K562 (cell line): ENCODE data around the gene TGFBR2. TPM values are rescaled to one million over a fixed set of nuclear protein-coding genes. Genes with fewer than 3 reads are reported as not detected.

Experiments used
- ATAC-seq: fragments of 200-7000 bp; cut with Tn5 transposase; 3 replicates; pipeline ENCODE4 v1.9.1; 2020; ENCODE audit warnings: moderate library complexity
- BruUV-seq: library from RNA; stranded (reverse); fragments of 400-500 nt; replicated peaks from 2 replicates; lab custom pipeline; 2021; lab: Mats Ljungman, UMichigan
- CTCF ChIA-PET: fragments of 300-600 bp; formaldehyde crosslinking; extraction: SDS; loops from one replicate; lab custom pipeline; 2021; ENCODE audit warnings: low intra/inter-chr PET ratio; lab: Yijun Ruan, JAX
- POLR2A ChIA-PET: fragments of 300-600, 350-650 bp; sonication (Branson Sonifier 250); formaldehyde crosslinking; extraction: SDS; loops from one replicate; lab custom pipeline; 2021; ENCODE audit warnings: antibody characterized with exemption, inconsistent platforms; lab: Yijun Ruan, JAX
- DNase-seq, 4 experiments: peaks; one replicate each; pipeline versions ENCODE4 v3.0.0 to v3.0.0-alpha.2; 2011 to 2018; ENCODE audit warnings: low spot score in 3 of 4, mixed read lengths in 3 of 4; ENCODE audit errors: extremely low read depth in 1 of 4
- FAIRE-seq: peaks from 2 replicates; lab custom pipeline; 2011; peaks lifted over from hg19 to GRCh38; lab: Jason Lieb, UNC
- H2AFZ ChIP-seq: 2 replicates; pipeline ENCODE4 v1.6.0; 2011; ENCODE audit warnings: low read depth, low read length, control low read depth, inconsistent platforms
- H3K27ac ChIP-seq: fragments of 200-600 bp; 3 replicates; pipeline ENCODE4 v1.8.0; 2011; ENCODE audit warnings: low read depth, mild to moderate bottlenecking, control low read depth, inconsistent platforms, low read length, moderate library complexity, mixed read lengths; ENCODE audit errors: extremely low read depth
- H3K27me3 ChIP-seq, 2 experiments: fragments of 300-600 bp in 1 of 2; 2 replicates in 1 of 2; 3 replicates in 1 of 2; pipeline versions ENCODE4 v1.6.0 to v1.8.0; 2011; ENCODE audit warnings: inconsistent platforms in 2 of 2, low read length in 2 of 2, mild to moderate bottlenecking in 1 of 2, mixed read lengths in 1 of 2, moderate library complexity in 1 of 2; ENCODE audit not compliant: control insufficient read depth in 2 of 2, insufficient read depth in 2 of 2
- H3K36me3 ChIP-seq: fragments of 300-600 bp; 3 replicates; pipeline ENCODE4 v1.8.0; 2011; ENCODE audit warnings: mild to moderate bottlenecking, low read length, inconsistent platforms; ENCODE audit not compliant: control insufficient read depth, insufficient read depth
- H3K4me1 ChIP-seq, 2 experiments: fragments of 200-600 bp in 1 of 2; replicated peaks in 1 of 2; 2 replicates in 1 of 2; 3 replicates in 1 of 2; pipeline versions ENCODE4 v1.5.1 to v1.8.0; 2011; ENCODE audit warnings: inconsistent platforms in 2 of 2, low read length in 2 of 2, mild to moderate bottlenecking in 1 of 2, mixed read lengths in 1 of 2, moderate library complexity in 1 of 2; ENCODE audit not compliant: control insufficient read depth in 2 of 2, insufficient read depth in 2 of 2
- H3K4me2 ChIP-seq: 2 replicates; pipeline ENCODE4 v1.6.1; 2011; ENCODE audit warnings: low read length, control low read depth, inconsistent platforms, mixed read lengths; ENCODE audit not compliant: insufficient read depth
- H3K4me3 ChIP-seq: fragments of 200-600 bp; sonication (generic), shearing (Covaris generic); 2 replicates; pipeline ENCODE4 v1.5.1; 2016; ENCODE audit warnings: control low read depth, inconsistent platforms
- H3K79me2 ChIP-seq: fragments of 200-600 bp; 3 replicates; pipeline ENCODE4 v1.8.0; 2011; ENCODE audit warnings: low read length, inconsistent platforms; ENCODE audit not compliant: control insufficient read depth, insufficient read depth
- H3K9ac ChIP-seq, 2 experiments: 2 replicates each; pipeline versions ENCODE4 v1.6.0 to v1.6.1; 2011; ENCODE audit warnings: low read depth in 2 of 2, low read length in 2 of 2, control low read depth in 1 of 2, inconsistent platforms in 1 of 2, mild to moderate bottlenecking in 1 of 2, mixed read lengths in 1 of 2; ENCODE audit not compliant: insufficient read depth in 1 of 2
- H3K9me1 ChIP-seq: one replicate; pipeline ENCODE4 v1.6.0; 2011; ENCODE audit warnings: inconsistent platforms, mild to moderate bottlenecking, low read length, moderate library complexity; ENCODE audit not compliant: control insufficient read depth, insufficient read depth
- H3K9me3 ChIP-seq: replicated peaks from 2 replicates; pipeline ENCODE4 v1.5.1; 2011; ENCODE audit warnings: low read depth, low read length, inconsistent platforms; ENCODE audit not compliant: control insufficient read depth, insufficient read depth
- H4K20me1 ChIP-seq: replicated peaks from 2 replicates; pipeline ENCODE4 v1.6.1; 2011; ENCODE audit warnings: low read length, inconsistent platforms, mixed read lengths; ENCODE audit not compliant: control insufficient read depth, insufficient read depth
- CEBPG ChIP-seq, 3 experiments: fragments of 200-800 bp in 1 of 3; sonication (Bioruptor generic) in 1 of 3; sonication (generic) in 1 of 3; formaldehyde crosslinking in 1 of 3; IDR thresholded peaks in 2 of 3; conservative IDR thresholded peaks in 1 of 3; 2 replicates each; pipeline versions ENCODE4 v1.6.1 to v1.8.0; 2016 to 2022; ENCODE audit warnings: missing compliant biosample characterization in 2 of 3, missing genetic modification characterization in 2 of 3, mild to moderate bottlenecking in 1 of 3, missing genetic modification reagents in 1 of 3
- ELF2 ChIP-seq: fragments of 250-450 bp; sonication (Bioruptor Pico); IDR thresholded peaks from 2 replicates; pipeline ENCODE4 v1.5.0; 2021; ENCODE audit warnings: mild to moderate bottlenecking
- HCFC1 ChIP-seq: IDR thresholded peaks from 2 replicates; pipeline ENCODE4 v1.6.1; 2012; ENCODE audit warnings: low read depth, low read length, improper control_type of control experiment
- KLF13 ChIP-seq: fragments of 450-650 bp; IDR thresholded peaks from 2 replicates; pipeline ENCODE4 v1.6.1; 2016; ENCODE audit warnings: missing genetic modification characterization, low read depth, mild to moderate bottlenecking, missing compliant biosample characterization, moderate library complexity, borderline replicate concordance
- MTA2 ChIP-seq: fragments of 450-650 bp; IDR thresholded peaks from 2 replicates; pipeline ENCODE4 v1.6.1; 2016; ENCODE audit warnings: low read depth
- MTA3 ChIP-seq: fragments of 450-650 bp; formaldehyde crosslinking; IDR thresholded peaks from 2 replicates; pipeline ENCODE4 v1.6.1; 2017; ENCODE audit warnings: mild to moderate bottlenecking, borderline replicate concordance
- ZNF444 ChIP-seq: fragments of 250-450 bp; sonication (Bioruptor Pico); IDR thresholded peaks from 2 replicates; pipeline ENCODE4 v1.4.0; 2020; ENCODE audit warnings: mild to moderate bottlenecking, moderate library complexity
- ZNF445 ChIP-seq: fragments of 250-450 bp; sonication (Bioruptor Pico); IDR thresholded peaks from 2 replicates; pipeline ENCODE4 v1.4.0; 2020; ENCODE audit warnings: low read depth, mild to moderate bottlenecking, moderate library complexity
- WGBS: fragments of 100-300 bp; shearing (Covaris generic); methylation state at CpG from one replicate; pipeline ENCODE4 v1.1.6; 2016; ENCODE audit warnings: low coverage, mixed read lengths; ENCODE audit not compliant: insufficient coverage; ENCODE audit errors: missing lambda C conversion rate; 5-methylcytosine and 5-hydroxymethylcytosine counted together
- in situ Hi-C: fragments of 300-500 bp; cut with MboI; formaldehyde crosslinking; loops from 4 replicates; pipeline ENCODE4 v1.15.0; 2018; ENCODE audit warnings: inconsistent platforms, mixed read lengths
- intact Hi-C: fragments of 100-400 bp; cut with micrococcal nuclease; formaldehyde crosslinking; loops from 2 replicates; pipeline ENCODE4 v1.14.2; 2022
- polyA plus RNA-seq, 8 experiments: library from polyadenylated mRNA; depleted of rRNA in 4 of 8; stranded (reverse) in 5 of 8; unstranded in 3 of 8; fragments of >200 nt; fragmentation: Nextera tagmentation in 2 of 8; fragmentation: Illumina TruSeq in 1 of 8; extraction: Ambion mirVana in 2 of 8; extraction: Trizol in 1 of 8; gene quantifications; 2 replicates each; pipeline versions ENCODE4 v1.2.1 to v1.2.3, GENCODE V29; 2011 to 2014; ENCODE audit warnings: inconsistent platforms in 1 of 8, missing spikeins in 1 of 8
- total RNA-seq, 7 experiments: library from RNA; depleted of rRNA in 6 of 7; stranded (reverse); fragments of >200 nt in 6 of 7; fragmentation: Illumina TruSeq in 2 of 7; extraction: Trizol in 2 of 7; gene quantifications; 2 replicates each; pipeline versions ENCODE4 v1.2.1 to v1.2.3, GENCODE V29; 2011 to 2021; ENCODE audit warnings: low replicate concordance in 1 of 7
- TF ChIP-seq, protein P1 (sequence below): sonication (generic); formaldehyde crosslinking; IDR thresholded peaks from 2 replicates; pipeline ENCODE4 v1.8.1; 2023; ENCODE audit warnings: mild to moderate bottlenecking, missing genetic modification reagents
- TF ChIP-seq, protein P2 (sequence below): fragments of 250-450 bp; sonication (Bioruptor Pico); IDR thresholded peaks from 2 replicates; pipeline ENCODE4 v1.5.0; 2022; ENCODE audit warnings: mild to moderate bottlenecking

The TGFBR2 gene
- total and polyA plus RNA-seq, 9 of the 15 experiments (the other 6 are each of a cell fraction or from before 2014, with no cell fraction given), result 0.11 to 0.84 (median 0.24) TPM

DNA sequence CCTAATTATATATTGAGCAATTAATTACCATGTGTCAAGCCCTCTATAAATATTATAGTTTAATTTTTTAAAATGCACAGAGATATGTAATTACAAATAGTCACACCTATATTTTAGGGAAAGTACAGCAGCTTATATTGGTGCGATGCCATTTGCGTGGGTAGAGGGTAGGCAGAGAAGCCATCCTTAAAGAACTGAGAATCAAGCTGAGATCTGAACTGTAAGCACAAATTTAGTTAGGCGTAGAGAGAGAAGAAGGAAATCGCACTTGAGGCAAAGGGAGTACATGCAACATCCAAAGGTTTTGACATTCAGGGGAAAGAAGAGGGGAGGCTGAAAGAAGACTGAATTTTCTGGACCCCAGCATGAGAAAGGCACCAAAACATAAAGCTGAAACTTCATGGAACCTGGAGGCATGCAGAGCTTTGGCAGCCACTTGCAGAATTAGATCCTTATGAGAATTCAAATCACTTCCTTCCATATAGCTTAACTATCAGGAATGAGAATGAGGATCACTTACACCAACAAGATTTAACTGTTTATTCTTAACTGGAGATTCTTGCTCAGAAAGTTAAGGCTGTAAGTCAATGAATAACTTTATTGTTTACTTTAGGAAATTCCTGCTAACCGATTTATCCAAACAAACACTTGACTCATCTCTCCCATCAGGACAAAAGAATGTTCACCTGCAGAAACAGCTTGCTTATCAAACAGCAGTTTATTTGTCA lies 114.3 kb downstream of the TGFBR2 start:
- Histone ChIP-seq H3K4me3 (no peak overlapping the region), H3K27me3 (no peaks in the 10 kb centered on the region), H3K79me2 (no peaks in the 10 kb centered on the region), H3K4me2 (no peak overlapping the region), H3K4me1 (no peaks in the 10 kb centered on the region), H4K20me1 (no peaks in the 10 kb centered on the region), H3K36me3 (no peaks in the 10 kb centered on the region), H2AFZ (no peak overlapping the region), H3K9ac (no peak overlapping the region), H3K9me1 (no peaks in the 10 kb centered on the region), H3K9me3 (no peaks in the 10 kb centered on the region), H3K27ac (no peak overlapping the region)
- ATAC-seq (no peak), FAIRE-seq (no peak), DNase-seq (no peak)
- ChIA-PET CTCF (no interaction called here), POLR2A (interaction anchor here (0.6 kb wide), 1 partner anchor 214 kb away, joined by 3 read pairs; no protein-coding TSS in a partner anchor)
- intact Hi-C loops, result no loop called here
- 2% methylated on average over 5 of the region's 5 CpGs for WGBS
- no TSS peak for BruUV-seq
- in situ Hi-C loops, result no loop called here
- no peak for TF ChIP-seq MTA2
- no peak for TF ChIP-seq MTA3
- no peak for TF ChIP-seq KLF13 (tag)
- TF ChIP-seq, protein P1, sequence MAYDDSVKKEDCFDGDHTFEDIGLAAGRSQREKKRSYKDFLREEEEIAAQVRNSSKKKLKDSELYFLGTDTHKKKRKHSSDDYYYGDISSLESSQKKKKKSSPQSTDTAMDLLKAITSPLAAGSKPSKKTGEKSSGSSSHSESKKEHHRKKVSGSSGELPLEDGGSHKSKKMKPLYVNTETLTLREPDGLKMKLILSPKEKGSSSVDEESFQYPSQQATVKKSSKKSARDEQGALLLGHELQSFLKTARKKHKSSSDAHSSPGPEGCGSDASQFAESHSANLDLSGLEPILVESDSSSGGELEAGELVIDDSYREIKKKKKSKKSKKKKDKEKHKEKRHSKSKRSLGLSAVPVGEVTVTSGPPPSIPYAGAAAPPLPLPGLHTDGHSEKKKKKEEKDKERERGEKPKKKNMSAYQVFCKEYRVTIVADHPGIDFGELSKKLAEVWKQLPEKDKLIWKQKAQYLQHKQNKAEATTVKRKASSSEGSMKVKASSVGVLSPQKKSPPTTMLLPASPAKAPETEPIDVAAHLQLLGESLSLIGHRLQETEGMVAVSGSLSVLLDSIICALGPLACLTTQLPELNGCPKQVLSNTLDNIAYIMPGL (CRISPR knock-in tag), result no peak
- no peak for TF ChIP-seq CEBPG (CRISPR knock-in tag; IDR thresholded peaks at IDR 0.05)
- no peak for TF ChIP-seq CEBPG (tag; conservative IDR thresholded peaks at IDR 0.05 in 1 of 2, IDR thresholded peaks at IDR 0.05 in 1 of 2)
- TF ChIP-seq ELF2 (CRISPR knock-in tag), result no peak
- TF ChIP-seq ZNF444 (CRISPR knock-in tag), result no peak
- TF ChIP-seq, protein P2, sequence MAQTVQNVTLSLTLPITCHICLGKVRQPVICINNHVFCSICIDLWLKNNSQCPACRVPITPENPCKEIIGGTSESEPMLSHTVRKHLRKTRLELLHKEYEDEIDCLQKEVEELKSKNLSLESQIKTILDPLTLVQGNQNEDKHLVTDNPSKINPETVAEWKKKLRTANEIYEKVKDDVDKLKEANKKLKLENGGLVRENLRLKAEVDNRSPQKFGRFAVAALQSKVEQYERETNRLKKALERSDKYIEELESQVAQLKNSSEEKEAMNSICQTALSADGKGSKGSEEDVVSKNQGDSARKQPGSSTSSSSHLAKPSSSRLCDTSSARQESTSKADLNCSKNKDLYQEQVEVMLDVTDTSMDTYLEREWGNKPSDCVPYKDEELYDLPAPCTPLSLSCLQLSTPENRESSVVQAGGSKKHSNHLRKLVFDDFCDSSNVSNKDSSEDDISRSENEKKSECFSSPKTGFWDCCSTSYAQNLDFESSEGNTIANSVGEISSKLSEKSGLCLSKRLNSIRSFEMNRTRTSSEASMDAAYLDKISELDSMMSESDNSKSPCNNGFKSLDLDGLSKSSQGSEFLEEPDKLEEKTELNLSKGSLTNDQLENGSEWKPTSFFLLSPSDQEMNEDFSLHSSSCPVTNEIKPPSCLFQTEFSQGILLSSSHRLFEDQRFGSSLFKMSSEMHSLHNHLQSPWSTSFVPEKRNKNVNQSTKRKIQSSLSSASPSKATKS (CRISPR knock-in tag), result no peak
- no peak for TF ChIP-seq ZNF445 (CRISPR knock-in tag)
- no peak for TF ChIP-seq HCFC1
